ENCODE results near the gene TMEM63B.
"Not testable (repeated sequence)": the region's sequence is repeated elsewhere in the genome, so short reads cannot be mapped to it uniquely, and the experiment has no call there.

Gene TMEM63B

DNA sequence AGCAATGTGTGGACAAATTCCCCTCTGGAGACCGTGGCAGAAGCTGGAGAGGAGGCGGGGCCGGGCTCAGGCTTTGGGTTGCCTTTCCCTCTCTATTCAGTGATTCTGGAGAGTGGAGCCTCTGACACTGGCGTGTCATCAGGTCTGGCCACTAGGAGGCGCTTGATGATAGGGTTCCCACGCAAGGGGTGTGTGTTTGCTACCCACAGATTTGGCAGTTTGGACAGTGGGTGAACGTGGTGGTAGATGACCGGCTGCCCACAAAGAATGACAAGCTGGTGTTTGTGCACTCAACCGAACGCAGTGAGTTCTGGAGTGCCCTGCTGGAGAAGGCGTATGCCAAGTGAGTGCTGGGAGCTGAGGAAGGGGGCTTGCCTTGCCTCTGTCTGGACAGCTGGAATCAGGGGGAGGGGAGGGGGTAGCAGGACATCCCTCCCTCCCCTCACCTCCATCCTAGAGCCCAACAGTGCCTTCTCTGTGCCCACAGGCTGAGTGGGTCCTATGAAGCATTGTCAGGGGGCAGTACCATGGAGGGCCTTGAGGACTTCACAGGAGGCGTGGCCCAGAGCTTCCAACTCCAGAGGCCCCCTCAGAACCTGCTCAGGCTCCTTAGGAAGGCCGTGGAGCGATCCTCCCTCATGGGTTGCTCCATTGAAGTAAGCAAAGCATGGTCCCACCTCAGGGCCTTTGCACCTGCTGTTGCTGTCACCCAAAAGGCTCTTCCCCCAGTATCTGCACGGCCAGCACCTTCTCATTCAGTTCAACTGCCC lies 45.6 kb downstream of the TMEM63B start:
- peak; percentile 90 for DNase-seq (ENCODE audit: low spot score)

- DNase-seq (ENCODE audit: low spot score): no peak
Measured at GRCh38 chr6:44176130-44176761, 48.9 kb downstream of the TMEM63B start.

DNA sequence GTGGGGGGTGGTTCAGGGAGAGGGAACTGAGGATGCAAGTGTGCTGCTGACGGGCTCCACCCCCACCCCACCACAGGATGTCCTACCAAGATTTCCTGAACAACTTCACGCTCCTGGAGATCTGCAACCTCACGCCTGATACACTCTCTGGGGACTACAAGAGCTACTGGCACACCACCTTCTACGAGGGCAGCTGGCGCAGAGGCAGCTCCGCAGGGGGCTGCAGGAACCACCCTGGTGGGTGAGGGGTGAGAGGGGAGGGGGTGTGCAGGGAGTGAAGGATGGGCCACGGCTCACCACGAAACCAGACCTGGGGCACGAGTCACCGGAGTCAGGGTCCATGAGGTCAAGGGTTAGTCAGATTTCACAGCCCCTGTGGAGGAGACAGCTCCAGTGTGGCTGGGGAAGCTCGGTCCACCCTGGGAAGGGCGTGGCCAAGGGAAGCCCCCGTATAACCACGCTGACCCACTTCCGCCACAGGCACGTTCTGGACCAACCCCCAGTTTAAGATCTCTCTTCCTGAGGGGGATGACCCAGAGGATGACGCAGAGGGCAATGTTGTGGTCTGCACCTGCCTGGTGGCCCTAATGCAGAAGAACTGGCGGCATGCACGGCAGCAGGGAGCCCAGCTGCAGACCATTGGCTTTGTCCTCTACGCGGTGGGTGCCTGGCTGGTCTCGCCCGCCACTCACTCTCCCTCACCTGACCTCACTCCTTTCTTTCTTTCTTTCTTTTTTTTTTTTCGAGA lies 49.6 kb downstream of the TMEM63B start:
- DNase-seq (ENCODE audit: low spot score): no peak

DNA sequence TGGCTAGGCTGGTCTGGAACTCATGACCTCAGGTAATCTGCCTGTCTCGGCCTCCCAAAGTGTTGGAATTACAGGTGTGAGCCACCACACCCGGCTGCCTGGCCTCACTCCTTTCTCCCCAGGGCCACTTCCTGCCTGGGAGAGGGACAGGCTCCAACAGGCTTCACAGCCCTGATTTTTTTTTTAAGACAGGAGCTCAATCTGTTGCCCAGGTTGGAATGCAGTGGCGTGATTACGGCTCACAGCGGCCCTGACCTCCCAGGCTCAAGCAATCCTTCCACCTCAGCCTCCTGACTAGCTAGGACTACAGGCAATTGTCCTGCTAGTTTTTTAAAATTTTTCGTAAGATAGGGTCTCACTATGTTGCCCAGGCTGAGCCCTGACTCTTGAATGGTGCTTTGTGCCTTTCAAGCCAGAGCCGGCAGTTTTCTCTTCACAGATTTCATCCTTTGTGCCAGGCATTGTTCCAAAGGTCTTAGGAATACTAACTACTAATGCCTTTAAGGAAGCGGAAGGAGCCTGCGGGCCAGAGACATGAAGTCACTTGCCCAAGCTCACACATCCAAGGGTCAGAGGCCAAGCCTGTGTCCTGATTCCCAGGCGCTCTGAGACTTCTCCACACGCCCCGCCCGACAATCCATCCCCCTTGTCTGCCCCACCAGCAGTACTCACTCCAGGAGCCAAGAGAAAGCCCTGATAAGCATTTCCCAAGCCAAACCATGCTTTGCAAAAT lies 50.5 kb downstream of the TMEM63B start:
- peak; percentile 80 for DNase-seq (ENCODE audit: low spot score)

DNA sequence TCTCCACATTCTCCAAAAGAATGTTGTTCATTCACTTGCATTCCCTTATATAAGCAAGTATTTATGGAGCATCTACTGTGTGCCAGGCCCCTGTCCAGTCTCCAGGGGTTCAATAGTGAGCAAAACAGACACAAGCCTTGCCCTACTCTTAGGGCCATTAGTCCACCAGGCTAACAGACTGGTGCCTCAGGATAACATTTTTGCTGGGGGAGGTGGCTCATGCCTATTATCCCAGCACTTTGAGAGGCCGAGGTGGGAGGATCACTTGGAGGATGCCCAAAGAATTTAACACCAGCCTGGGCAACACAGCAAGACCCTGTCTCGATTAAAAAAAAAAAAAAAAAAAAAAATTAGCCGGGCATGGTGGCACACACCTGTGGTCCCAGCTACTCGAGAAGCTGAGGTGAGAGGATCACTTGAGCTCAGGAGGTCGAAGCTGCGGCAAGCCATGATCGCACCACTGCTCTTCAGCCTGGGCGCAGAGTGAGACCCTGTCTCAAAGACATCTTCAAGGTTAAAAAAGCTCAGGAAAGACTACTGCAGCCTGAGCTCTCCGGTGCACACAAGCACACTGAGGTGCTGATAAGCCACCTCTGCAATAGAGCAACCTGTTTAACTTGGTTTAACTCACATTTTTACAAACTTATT lies 51.2 kb downstream of the TMEM63B start:
- DNase-seq (ENCODE audit: low spot score): no peak

DNA sequence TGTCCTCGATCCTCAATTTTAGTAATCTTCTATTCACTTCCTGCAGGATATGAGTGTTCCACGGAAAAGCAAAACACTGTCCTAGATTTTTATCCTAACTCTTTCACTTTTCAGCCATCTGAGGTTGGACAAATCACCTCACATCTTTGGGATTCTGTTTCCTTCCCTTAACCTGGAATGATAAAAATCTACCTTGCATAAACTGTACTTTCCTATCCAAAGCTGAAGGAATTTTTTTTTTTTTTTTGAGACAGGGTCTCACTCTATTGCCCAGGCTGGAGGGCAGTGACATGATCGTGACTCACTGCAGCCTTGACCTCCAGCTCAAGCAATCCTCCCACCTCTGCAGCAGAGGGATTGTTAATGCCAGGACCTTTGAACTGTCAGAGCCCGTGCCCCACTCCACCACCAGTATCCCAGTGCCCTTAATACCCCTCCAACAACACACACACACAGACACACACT lies 51.8 kb downstream of the TMEM63B start:
- DNase-seq (ENCODE audit: low spot score): peak; percentile 42

DNA sequence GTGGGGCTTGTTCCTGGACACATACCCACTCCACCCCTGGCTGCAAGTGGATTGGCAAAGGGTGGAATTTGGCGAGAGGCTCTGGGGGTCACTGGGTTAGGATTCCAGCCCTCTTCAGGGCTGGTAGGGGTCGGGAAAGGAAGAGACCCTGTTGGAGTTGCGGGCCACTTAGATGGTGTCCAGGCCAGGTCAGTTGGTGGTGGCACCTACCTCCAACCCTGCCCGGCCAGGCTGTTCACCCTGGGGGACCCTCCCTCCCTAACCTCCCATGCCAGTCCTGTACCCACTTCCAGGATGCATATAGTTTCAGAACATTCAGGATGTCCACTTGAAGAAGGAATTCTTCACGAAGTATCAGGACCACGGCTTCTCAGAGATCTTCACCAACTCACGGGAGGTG lies 52.3 kb downstream of the TMEM63B start:
- no peak for DNase-seq (ENCODE audit: low spot score)

DNA sequence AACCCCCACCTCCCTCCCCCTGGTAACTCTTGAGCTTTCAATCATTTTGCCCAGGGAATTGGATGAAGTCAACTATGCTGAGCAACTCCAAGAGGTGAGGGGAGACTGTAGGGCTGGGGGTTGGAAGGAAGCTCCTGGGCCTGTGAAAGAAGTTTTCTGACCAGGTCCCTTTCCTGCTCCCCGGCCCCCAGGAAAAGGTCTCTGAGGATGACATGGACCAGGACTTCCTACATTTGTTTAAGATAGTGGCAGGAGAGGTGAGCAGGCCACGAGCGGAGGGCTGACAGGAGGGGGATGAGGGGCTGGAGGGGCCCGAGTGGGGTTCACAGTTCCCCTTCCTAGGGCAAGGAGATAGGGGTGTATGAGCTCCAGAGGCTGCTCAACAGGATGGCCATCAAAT lies 53.1 kb downstream of the TMEM63B start:
- no peak for DNase-seq (ENCODE audit: low spot score)

GRCh38 chr6:44180886-44181285 lies 53.5 kb downstream of the TMEM63B start:
- DNase-seq (ENCODE audit: low spot score): no peak

GRCh38 chr6:44181784-44182183 lies 54.4 kb downstream of the TMEM63B start:
- not testable (repeated sequence) for DNase-seq (ENCODE audit: low spot score)

DNA sequence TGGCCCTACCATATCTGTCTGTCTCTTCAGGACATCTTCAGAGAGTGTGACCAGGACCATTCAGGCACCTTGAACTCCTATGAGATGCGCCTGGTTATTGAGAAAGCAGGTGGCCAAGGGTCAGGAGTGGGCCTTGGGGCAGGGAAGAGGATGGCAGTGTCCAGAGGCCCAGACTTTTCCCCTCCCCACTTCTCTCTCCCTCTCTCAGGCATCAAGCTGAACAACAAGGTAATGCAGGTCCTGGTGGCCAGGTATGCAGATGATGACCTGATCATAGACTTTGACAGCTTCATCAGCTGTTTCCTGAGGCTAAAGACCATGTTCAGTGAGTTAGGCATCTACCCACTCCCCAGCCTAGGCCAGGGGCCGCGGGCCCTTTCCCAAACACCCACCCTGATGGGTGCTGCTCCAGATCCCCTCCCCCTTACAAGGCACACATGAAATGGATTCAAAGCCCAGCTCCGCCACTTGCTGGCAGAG lies 55.6 kb downstream of the TMEM63B start:
- no peak for DNase-seq (ENCODE audit: low spot score)

DNA sequence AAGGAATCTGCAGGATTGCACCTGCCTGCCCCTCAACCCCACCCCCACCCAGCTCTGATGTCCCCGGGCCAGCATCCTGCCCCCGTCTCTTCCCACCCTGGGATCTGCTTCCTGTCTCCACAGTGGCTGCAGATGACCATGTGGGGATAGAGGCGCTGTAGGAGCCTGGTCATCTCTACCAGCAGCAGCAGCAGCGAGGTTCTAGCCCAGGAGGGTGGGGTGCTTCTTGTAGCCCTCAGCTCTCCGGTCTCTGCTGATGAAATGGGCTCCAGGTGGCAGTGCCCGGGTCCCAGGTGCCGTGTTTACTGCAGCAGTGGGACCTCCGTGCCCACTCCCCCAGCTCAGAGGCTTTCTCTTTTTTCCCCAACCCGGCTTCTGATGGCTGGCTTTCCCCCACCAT lies 56.4 kb downstream of the TMEM63B start:
- DNase-seq (ENCODE audit: low spot score): no peak

DNA sequence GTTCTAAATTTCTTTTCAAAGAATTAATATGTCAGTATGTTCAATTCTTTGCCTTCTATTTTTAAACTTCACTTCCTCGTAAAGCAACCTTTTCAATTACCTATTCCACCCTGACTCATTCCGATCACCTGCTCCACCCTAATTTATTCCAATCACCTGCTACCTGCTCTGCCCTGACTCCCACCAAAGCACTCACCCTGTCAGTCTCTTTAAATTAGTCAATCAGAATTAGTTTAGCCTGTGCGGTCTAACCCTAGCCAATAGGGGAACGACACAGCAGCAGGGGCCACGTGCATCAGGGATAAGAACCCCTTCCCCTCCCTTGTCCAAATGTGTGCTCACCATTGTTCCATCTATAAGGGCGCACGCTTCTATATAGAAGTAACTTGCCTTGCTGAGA lies 58.0 kb downstream of the TMEM63B start:
- DNase-seq (ENCODE audit: low spot score): peak; percentile 30

DNA sequence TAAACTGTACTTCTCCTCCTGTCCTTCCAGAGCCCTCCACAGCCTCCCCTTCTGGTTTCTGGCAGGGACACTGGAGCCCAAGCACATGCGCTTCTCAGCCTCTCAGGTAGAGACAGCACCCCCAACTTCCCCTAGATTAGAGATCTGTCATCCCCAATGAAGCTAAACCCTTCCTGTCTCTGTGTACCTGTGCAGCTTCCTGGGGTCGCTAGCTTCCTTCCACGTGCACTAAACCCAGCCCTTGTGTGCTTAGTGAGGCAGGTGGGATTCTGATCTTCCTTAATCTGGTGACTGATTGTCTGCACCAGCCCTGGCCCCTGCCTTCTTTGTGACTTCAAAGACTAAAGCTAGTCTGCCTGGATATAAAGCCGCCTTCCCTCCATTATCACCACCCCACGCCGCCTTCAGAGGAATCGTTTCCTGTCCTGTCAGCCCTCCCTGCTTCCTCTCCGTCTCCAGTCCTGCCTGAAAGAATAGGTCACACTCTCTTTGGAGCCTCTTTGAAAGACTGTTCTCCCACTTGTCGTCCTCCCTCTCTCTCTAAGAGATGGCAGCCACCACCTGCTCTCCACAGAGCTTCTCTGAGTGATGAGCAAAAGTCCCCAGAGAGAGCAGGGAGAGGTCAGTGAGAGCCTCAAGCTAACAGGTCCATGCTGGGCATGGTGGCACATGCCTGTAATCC lies 58.7 kb downstream of the TMEM63B start:
- no peak for DNase-seq (ENCODE audit: low spot score)

- no peak for DNase-seq (ENCODE audit: low spot score)
Measured at GRCh38 chr6:44186635-44187025, 59.3 kb downstream of the TMEM63B start.

- DNase-seq (ENCODE audit: low spot score): no peak
Measured at GRCh38 chr6:44188819-44189218, 61.5 kb downstream of the TMEM63B start.

- no peak for DNase-seq (ENCODE audit: low spot score)
Measured at GRCh38 chr6:44189257-44189656, 61.9 kb downstream of the TMEM63B start.

GRCh38 chr6:44190715-44191114 lies 63.4 kb downstream of the TMEM63B start:
- no peak for DNase-seq (ENCODE audit: low spot score)

GRCh38 chr6:44192428-44193041 lies 65.2 kb downstream of the TMEM63B start:
- no peak for DNase-seq (ENCODE audit: low spot score)

DNA sequence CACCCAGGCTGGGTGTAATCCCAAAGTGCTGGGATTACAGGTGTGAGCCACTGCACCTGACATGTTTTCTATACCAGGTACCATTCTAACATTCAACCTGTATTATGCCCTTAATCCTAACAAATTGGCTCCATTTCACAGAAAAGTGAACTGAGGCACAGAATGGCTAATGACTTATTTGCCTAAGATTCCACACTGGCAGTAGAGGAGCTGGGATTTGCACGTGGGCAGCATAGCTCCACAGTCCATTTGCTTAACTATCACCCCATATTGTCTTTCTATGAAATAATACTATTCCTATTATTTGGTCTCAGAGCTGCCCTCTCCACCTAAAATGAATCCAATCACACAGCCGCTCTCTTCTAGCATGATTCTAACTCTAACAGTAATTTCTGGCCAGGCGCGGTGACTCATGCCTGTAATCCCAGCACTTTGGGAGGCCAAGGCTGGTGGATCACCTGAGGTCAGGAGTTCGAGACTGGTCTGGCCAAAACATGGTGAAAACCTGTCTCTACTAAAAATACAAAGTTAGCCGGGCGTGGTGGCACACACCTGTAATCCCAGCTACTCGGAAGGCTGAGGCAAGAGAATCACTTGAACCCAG lies 66.1 kb downstream of the TMEM63B start:
- DNase-seq (ENCODE audit: low spot score): no peak

Data from kidney tubule cell (primary cell).